Endothelial cell of hepatic sinusoid (primary cell): ENCODE measurements around the gene CDC14A.

ENCODE experiments used
- in situ Hi-C: cut with HindIII; loops from 2 replicates; pipeline ENCODE4 v1.10.0; 2017; ENCODE audit warnings: low sequenced_read_pairs

The CDC14A gene

GRCh38 chr1:100441146-100441545, 88.8 kb downstream of the CDC14A start:
- in situ Hi-C loops = no loop called here

DNA sequence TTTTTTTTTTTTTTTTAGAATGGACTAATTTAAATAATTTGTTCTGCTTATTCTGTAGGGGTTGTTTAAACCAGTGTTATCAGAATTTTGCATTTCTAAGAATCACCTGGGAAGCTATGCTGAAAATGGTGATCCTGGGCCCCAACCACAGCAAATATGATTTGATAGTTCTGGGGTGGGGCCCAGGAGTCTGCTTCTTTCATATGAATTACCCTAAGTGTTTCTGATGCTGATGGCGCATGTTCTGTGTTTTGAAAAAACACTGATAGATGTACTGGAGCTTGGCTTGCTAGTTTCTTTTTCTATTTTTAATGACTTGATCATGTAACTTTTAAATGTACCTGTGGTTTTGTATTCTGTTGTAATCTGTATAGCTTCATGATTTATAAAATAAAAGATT, 89.3 kb downstream of the CDC14A start:
- in situ Hi-C loops = no loop called here

- in situ Hi-C loops = no loop called here
Observed at GRCh38 chr1:100443811-100444571, 91.7 kb downstream of the CDC14A start.

DNA sequence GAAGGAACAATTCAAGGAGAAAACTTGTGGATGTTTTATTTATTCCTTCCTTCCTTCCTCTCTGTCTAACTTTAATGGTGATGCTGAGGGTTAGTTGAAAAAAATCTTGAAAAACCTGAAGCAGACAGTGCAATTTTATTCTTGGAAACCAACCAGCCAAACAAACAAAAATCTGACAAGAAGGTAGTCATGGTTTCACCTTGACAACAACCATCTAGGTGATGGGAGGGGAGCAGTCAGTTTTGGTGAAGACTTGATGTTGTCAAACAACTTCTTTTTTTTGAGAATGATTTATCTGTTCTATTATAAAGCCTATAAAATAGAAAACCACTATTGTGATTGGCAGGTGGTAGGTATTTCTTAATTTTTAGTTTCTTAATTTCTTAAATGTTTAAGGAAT, 93.3 kb downstream of the CDC14A start:
- in situ Hi-C loops = no loop called here

DNA sequence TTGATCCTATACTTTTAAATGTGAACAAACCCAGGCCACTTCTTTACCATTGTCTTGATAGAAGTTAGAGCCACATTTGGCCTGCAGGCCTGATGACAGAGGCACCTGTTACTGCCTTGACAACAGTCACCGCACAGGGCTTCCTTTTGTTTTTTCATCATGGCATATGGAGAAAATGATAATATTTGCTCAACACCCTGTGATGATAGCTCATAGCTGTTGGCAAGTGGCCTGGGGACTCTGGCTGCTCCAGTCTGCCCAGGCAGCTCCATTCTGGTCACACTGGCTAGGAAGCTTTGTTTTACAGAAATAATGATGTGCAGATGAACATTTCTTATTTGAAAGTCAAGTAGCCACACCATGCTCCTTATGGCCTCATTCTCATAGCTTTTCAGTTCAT, 96.1 kb downstream of the CDC14A start:
- in situ Hi-C loops = no loop called here

GRCh38 chr1:100449477-100449876, 97.2 kb downstream of the CDC14A start:
- in situ Hi-C loops = no loop called here

- in situ Hi-C loops = loop anchor here (5.0 kb wide), 1 partner anchor 70 kb away; no protein-coding TSS in a partner anchor
Observed at GRCh38 chr1:100452641-100453040, 100.3 kb downstream of the CDC14A start.

- in situ Hi-C loops = no loop called here
Observed at GRCh38 chr1:100455478-100456072, 103.3 kb downstream of the CDC14A start.

- in situ Hi-C loops = no loop called here
Observed at GRCh38 chr1:100456880-100457279, 104.6 kb downstream of the CDC14A start.

DNA sequence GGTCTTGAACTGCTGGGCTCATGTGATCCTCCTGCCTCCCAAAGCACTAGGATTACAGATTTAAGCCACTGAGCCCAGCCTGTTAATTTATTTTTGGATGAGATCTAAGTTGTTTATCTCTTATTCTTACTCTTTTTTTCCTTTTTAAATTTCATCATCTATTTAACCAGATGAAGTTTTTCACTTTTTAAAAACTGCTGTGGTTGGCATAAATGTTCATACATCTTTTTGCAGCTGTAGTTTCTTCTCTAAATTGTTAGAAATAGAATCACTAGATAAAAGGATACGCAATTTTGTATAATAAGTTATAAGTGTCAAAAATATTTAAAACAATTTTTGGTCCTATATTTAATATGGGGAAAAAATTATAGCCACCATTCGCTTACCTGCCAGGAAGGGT, 105.4 kb downstream of the CDC14A start:
- in situ Hi-C loops = no loop called here

GRCh38 chr1:100458661-100459357, 106.5 kb downstream of the CDC14A start:
- in situ Hi-C loops = no loop called here

DNA sequence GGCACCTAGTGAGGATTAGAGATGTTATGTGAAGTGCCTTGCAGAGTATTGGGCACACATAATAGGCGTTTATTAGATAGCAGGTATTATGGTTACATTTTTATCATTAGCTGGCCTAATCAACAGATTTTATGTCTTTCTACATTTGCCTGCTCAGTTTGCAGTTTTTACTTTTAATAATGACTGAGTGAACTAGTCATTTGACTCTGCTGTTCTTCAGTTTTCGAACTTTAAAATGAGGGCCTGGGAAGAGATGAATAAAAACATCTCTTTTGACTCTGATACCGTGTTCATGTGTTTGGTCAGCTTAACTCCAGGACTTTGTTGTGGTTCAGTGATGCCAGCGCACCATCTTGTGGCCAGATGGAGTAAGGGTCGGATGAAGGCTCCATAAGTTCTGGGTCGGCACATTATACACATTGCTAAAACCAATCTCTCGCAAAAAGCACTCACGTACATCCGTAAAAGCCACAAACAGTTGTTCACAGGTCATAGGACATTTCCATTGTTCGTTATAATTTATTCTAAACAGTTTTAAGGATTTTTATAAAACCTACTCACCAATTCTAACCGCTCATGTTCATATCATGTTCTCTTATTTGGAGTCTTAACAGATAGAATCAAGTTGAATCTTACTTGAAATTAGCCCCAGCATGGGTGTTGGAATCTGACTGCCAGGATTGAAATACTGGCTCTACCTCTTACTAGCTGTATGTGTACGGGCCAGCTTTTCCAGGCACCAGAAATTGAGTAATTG, 107.2 kb downstream of the CDC14A start:
- in situ Hi-C loops = loop anchor here (5.0 kb wide), 1 partner anchor 403 kb away; no protein-coding TSS in a partner anchor

DNA sequence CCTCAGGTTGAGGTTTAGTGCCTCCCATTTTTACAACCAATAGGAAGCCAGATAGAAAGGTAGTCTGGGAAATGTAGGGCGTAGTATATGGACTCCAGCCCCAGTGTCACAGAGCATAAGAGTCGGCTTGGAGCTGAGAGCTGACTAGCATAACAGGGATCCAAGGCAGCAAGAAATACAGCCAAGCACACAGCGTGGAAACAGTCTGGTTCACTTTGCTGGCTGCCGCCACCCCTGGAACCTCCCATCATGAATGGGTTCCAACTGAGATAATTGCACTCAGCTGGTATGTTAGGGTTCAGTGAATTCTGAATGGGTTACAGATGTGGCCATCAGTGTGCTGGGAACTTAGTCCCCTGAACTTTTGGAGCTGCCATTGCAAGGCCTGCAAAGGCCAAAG, 108.9 kb downstream of the CDC14A start:
- in situ Hi-C loops = loop anchor here (5.0 kb wide), 1 partner anchor 401 kb away; no protein-coding TSS in a partner anchor

DNA sequence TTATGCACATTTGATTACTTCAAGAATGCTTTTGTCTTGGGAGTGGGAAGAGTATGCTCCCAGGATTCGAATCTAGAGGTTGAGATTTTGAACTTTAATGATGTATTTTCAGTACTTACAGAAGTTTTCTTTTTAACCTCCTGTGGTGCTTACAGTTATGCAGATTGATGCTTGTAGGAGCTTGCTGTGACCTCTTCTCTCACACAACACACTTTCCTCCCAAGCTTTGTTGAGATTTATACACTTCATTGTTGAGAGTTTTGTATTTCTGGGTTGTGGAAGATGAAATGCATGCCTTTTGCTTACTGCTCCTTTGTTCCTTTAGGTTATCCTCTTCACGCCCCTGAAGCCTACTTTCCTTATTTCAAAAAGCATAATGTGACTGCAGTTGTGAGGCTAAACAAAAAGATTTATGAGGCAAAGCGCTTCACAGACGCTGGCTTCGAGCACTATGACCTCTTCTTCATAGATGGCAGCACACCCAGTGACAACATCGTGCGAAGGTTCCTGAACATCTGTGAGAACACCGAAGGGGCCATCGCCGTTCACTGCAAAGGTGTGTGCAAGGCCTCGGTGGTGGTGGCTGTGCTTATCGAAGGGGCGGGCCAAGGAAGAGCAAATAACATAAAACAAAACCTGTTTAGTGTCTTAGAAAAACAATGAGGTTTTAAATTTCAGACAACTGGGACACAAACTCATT, 110.2 kb downstream of the CDC14A start:
- in situ Hi-C loops = loop anchor here (5.0 kb wide), 1 partner anchor 400 kb away; no protein-coding TSS in a partner anchor

- in situ Hi-C loops = loop anchor here (5.0 kb wide), 1 partner anchor 398 kb away; no protein-coding TSS in a partner anchor
Observed at GRCh38 chr1:100463791-100464424, 111.6 kb downstream of the CDC14A start.

DNA sequence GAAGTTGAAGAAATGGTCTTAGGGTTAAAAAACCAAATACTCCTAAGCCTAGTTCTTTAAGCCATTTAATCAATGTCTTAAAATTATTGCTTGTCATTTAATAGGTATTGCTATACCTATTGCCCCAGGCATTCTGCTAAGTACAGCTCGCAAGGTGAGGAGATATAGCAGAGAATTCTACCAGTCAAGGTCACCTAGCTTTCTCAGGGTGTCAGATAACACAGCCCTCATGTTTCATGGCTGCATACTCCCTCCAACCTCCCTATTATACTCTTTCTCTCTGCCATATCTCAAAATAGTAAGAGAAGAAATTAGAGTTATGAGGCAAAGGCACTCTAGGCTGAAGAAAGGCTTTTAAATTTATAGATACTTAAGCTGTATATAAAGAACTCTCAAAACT, 117.3 kb downstream of the CDC14A start:
- in situ Hi-C loops = no loop called here

GRCh38 chr1:100474834-100475233, 122.5 kb downstream of the CDC14A start:
- in situ Hi-C loops = no loop called here

DNA sequence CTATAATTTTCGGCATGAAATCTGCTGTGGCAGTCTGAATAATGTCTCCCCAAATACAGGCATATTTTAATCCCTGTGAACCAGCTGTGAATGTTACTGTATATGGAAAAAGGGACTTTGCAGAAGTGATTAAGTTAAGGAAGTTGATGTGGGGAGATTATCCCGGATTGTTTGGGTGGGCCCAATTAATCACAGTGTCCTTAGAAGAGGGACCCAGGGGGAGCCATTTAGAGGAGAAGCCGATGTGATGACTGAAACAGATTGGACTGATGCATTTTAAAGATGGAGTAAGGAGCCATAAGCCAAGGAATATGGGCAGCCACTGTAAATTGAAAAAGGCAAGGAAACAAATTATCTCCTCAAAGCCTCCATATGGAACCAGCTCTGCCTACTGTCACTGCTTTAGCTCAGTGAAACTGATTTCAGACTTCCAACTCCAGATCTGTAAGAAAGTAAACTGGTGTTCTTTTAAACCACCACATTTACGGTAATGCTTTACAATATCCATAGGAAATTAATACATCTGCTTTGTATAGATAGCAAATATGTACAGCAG, 124.5 kb downstream of the CDC14A start:
- in situ Hi-C loops = no loop called here

DNA sequence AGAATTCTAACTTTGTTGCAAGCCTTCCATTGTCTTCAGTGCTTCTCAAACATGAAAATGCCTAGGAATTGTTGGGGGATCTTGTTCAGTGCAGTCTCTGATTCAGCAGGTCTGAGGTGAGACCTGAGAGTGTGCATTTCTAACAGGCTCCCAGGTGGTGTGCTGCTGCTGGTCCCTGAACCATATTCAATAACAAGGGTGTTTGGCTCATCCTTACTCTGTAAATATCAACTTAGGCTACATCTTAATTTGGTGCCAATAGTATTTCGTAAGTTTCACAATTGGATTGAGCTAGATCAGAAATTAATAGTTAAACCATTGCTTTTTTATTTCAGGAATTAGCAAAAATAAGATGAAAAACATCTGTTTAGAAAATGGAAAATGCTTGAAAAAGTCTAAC, 126.5 kb downstream of the CDC14A start:
- in situ Hi-C loops = no loop called here
